T-helper 1 cell (primary cell): ENCODE data around the gene PRKCZ.
A peak's percentile ranks its signal among the peaks of the same experiment; 100 is the strongest.

Experiments
- DNase-seq, 5 donors: peaks; one replicate each; pipeline ENCODE4 v3.0.0-alpha.2; 2012 to 2020

PRKCZ gene

DNA sequence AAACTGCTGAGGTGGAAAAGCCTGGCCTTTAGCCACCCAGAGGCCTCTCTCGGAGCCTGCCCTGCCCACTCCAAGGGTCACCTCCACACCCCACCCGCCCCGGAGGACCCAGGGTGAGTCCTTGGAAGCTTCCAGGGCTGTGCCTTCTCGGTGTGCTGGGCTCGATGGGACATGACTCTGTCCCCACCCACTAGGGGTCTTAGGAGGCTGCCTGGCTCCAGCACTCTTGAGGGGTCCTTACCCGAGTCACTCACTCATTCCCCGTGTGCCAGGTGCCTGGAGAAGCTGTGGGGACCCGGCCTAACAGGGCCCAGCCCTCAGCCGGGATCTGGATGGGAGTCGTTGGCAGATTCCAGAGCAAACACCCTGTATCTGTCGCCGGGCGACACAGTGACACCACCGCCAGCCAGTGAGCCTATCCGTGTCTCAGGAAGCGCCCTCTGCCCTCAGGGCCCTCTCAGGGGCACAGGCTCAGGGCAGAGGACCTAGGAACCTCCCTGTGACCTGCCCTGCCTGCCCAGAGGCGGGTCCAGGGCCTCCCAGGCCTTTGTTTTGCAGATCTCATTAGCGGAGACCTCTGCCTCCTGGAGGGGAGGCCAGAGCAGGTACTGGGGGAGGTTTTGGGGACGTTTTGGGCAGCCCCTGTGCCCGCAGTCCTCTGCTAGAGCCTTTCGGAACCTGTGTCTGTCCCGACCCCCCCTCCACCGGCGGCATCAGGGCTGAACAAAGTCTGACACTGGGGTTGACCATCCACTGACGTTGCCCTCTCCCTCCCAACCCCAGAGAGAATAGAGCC, 3.1 kb upstream of the PRKCZ start:
- DNase-seq, result no peak

DNA sequence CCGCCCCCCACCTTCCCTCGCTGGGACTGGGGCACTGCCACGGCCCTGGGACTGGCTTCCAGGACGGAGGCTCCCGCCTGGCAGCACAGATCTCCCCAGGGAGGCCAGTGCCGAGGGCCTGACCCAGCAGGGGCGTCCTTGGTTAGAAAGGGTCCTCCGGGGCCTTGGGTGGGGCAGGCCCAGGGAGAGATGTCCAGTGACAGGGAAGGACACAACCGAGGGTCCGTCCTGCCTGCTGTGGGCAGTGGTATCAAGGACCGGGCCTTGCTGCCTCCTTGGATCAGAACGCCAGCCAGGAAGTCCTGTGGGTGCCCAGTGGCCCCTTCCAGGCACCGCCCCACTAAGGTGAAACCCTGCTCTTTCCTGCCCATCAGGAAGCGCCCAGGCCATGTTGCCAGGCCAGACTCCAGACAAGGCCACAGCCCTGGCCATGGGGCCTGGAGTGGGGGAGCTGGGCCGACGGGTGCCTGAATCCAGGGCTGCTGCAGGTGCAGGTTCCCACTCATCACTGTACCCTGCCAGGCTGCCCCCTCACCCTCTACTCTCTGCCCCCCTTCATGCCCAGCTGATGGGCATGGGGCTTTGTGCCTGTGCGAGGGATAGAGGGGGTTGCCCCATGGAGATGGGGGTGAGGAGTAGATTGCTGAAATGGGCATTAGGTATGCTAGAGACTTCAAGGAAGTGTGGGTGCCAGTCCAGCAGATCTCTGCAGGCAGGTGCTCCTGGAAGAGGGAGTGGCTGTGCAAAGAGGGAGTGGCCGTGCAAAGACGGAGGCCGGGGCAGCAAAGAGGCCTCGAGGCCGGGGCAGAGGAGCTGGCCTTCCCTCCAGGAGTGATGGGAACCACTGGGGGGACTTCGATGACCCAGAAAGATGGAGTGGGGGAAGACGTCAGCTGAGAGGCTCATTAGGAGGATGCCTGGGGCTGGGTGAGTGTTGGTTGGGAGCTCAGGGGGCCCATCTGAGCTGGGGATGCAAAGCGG, 2.2 kb upstream of the PRKCZ start:
- no peak for DNase-seq

DNA sequence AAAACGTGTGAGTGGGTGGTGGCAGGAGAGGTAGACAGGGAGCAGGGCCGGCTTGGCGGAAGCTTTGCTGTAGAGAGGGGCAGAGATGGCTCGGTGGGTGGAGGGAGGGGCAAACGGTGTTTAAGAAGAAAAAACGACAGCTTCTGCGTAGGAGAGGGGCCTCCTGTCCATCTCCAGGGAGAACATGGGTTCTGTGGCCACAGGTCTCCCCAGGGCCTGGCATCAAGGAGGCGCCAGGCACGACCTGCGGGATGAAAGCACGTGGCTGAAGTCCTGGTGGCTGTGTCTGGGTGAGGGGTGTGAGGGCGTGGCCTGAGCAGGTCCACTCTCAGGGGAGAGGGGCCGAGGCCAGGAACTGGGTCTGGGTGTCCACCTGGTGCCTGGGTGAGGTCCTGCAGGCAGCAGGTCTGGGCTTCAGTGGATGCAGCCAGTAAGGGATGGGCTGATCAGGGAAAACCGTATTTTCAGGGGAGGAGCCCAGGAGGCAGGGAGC, 940 bp upstream of the PRKCZ start:
- DNase-seq, result no peak

DNA sequence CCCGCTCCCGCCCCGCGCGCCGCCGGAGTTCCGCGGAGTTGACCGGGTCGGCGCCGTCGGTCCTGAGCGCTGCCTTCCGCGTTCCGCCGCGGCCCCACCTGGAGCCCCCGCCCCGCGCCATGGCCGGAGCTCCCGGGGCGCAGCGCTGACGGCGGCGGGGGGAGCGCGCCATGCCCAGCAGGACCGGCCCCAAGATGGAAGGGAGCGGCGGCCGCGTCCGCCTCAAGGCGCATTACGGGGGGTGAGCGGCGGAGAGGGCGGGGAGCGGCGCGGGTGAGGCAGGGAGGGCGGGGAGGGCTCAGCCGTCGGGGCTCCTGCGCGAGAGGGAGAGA, 216 bp downstream of the PRKCZ start:
- DNase-seq, result peak in 1 of 5 donors; percentile 46

DNA sequence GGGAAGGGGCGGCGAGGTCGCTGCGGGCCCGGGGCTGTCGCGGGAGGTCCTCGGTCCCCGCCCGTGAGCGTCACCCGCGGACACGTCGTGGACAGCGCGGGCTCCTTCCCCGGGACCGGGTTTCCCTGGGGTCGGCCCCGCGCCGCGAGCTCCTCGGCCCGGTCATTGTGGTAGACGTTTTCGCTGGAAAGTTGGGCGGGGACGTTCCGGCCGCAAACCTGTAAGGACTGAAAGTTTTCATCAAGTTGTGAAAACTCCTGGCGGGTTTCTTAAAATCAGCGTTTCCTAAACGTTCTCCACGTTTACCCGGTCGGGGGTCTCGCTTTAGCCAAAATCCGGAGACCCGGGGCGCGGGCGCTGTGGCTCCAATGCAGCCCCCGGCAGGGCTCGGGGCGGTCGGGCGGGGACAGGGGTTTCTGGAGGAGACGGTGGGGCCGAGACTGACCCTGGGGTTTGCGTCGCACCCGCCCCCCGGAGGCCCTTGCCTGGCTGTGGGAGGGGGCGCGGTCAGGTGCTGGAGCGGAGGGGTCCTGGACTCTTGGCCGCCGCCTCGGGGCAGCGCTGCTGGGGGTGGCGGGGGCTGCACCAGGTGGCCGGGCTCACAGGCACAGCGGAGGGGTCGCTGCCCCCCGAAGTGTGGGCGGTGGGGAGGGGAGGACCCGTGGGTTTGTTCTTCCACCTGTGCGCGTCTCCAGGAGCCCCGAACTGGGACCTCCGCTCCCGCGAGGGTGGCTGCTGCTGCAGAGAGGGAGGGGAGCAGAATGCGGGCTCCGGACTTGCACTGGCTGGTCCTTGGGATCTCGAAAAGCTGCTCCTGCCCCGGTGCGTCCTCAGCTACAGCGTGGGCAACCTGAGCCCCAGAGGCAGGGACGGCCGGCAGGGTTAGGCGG, 827 bp downstream of the PRKCZ start:
- no peak for DNase-seq

DNA sequence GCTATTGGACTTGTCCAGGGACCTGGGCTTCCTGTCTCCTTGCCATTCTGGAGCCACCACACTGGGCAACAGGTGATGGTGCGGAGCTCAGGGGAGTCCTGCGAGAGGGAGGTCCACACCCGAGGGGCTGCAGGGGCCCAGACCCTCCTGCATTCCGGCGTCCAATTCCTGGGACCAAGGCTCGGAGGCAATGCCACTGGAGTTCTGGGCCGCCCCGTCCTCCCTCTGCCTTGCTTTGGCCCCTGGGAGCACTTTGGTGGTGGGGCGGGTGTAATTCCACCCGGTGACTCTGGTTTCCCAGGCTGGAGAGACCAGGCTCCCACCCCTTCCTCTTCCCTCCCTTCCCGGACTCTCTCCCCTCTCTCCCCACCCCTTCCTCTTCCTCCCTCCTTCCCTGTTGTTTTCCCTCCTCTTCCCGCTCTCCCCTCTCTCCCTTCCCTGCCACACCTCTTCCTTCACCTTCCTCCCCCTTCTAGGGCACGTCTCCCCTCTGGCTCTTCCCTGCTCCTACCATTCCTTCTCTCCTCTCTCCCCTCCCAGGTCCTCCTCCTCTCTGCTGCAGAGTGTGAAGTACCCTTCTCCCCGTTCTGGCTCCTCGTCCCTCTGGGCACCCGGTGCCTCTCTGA, 2.0 kb downstream of the PRKCZ start:
- DNase-seq, result no peak

DNA sequence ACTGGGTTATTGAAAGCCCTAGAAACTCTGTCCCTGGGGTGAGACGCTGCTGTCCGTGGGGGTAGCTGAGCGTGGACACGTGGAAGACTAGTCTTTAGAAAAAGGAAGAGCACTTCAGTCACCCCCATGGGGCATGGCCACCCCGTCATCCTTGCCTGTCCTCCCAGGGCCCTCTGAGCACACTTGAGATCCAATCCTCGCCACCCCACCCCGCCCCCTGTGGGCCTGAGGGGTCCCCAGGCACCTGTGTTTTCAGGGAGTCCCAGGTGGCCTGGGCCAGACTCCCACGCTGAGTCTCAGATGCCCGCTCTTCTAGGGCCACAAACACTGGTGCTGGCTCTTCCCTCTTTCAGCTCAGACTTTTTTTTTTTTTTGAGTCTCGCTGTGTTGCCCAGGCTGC, 2.5 kb downstream of the PRKCZ start:
- no peak for DNase-seq

DNA sequence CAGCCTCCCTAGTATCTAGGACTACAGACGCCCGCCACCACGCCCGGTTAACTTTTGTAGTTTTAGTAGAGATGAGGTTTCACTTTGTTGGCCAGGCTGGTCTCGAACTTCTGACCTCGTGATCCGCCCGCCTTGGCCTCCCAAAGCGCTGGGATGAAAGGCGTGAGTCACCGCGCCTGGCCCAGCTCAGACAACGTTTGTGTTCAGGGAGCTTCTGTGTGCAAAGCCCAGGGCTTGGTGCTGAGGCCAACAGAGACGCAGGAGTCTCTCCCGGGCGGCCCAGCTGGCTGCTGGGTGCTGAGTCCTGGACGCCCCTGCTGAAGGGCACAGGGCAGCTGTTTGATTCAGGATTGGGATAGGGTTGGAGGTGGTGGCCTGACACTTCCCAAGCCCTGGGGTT, 3.0 kb downstream of the PRKCZ start:
- DNase-seq, result no peak

DNA sequence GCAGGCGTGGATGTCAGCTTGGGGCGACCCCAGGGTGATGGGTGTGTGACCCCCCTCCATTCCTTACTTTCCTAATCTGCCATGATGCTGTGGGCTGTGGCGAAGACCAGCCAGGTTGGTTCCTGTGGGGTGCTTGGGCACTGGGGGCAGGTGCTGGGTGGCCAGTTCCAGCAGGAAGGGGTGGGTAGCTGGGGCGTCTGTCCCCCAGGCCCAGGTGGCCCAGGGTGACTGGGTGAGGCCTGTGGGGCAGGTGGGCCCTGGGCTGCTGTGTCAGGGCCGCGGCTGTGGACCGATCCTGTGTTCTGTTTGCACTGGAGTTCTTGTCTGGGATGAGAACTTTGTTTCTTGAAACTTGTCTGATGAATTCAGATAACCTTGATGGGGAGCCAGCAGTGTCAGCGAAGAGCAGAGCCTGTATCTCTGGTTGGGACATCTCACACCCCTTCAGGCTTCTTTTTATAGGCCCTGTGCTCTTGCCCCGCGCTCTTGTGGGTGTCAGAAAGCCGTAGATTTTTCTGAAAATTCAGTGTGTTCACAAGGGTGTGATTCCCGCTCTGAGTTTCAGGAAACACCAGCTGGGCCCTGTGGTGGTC, 3.7 kb downstream of the PRKCZ start:
- no peak for DNase-seq

DNA sequence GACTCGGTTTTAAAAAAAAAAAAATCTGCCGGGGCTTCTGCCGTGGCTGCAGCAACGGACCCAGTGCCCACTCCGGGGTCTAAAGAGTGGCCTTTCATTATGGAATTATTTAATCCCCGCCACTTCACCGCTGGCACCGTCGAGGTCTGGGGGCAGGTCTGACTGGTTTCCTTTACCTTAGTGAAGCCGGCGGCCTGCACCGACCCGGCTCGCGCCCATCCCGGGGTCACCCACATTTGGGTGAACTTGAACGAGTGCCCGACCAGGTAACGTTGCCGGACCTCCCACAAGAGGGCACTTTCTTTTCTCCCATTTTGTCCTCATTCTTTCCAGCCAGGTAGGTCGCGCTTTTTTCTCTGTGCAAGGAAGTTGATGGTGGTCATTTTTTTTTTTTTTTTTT, 4.3 kb downstream of the PRKCZ start:
- no peak for DNase-seq

DNA sequence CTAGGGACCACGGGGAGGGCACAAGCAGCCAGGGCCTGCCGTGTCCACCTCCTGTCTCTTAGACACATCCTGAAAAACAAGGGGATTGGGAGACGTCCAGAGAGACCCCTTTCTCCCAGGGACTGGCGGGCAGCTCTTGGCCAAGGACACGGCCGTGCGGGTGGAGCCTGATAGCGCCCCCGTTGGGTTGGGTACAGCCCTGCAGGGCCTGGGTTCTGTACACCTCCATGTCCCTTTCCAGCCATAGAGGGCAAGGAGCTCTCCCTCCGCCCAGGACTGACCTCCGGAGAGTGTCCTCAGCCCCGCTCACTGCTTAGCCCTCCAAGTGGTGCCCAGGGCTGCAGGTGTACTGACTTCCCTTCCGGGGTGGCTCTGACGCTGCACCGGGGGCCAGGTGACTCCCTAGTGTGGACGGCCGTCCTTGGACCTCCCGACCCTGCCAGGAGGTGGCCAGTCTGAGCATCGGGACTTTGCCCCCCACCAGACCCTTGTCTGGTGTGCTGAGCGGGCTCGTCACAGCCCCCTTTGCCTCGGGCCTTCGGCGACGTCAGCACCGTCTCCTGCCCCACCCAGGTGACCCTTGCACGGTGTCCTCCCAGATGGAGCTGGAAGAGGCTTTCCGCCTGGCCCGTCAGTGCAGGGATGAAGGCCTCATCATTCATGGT, 5.8 kb downstream of the PRKCZ start:
- no peak for DNase-seq

DNA sequence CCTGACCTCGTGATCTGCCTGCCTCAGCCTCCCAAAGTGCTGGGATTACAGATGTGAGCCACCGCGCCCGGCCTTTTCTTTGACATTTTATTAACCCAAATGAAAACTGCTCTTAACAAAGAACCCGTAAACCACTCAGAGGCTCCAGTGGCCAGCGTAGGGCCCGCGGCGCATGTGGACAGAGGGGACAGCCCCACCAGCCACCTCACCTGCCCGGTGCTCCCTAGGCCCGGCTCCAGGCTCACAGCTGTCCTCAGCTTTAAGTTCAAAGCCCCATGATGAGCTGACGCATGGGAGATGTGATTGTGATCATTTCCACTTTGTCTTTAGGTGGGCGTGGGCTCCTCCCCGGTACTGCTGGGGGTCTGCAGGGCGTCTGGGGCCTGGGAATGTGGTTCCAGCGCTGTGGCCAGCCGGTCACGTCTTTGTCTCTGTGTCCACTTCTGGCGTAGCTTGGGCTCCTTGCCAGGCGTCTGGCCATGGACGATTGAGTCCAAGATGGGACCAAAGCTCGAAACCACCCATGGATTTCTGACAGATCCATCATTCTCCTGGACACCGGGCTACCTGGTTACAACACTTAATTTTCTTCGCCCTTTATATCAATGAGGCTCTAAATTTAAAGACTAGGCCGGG, 6.9 kb downstream of the PRKCZ start:
- no peak for DNase-seq

DNA sequence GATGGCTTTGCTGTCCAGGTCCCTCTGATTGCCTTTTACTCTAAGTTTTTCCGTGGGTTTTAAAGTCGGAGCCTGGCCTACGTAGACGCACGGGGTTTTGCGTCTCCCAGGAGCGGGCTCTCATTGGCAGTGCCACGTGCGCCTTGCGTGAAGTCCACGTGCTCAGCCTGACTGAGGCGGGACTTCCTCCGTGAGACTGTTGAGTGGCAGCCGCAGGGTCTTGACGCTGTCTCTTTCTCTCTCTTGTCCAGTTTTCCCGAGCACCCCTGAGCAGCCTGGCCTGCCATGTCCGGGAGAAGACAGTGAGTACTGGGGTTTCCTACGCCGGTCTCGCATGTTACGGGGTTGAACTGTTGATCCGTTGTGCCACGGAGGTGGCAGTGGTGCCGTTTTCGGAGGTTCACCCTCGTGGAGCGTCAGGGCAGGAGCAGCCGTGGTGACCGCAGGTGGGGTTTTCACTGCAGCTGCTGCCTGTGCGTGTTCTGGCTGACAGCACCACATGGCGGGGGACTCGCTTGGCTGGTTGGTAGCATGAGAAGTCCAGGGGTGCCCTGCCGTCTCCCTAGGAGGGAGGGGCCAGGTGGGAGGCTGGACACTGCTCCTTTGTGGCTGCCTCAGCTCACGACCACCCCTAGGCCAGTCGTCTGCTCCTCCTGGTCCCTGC, 9.2 kb downstream of the PRKCZ start:
- DNase-seq, result no peak

DNA sequence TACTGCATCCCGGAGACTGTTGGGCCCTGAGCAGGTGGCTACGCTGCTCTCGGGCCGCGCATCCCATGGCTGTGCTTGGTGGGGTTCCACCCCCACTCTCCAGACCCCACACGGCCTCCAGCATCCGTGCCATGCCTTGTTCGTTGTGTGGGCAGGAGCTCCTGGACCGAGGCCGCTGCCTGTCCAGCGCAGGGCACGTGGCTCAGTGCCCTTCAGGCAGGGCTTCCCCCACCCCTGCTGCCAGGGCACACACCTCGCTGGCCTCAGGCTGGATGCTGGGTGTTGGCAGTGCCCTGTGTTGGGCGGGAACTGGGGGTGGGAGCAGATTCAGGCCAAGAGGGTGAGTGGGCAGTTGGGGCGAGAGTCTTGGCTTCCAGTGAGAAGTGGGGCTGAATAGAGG, 9.9 kb downstream of the PRKCZ start:
- DNase-seq, result no peak

DNA sequence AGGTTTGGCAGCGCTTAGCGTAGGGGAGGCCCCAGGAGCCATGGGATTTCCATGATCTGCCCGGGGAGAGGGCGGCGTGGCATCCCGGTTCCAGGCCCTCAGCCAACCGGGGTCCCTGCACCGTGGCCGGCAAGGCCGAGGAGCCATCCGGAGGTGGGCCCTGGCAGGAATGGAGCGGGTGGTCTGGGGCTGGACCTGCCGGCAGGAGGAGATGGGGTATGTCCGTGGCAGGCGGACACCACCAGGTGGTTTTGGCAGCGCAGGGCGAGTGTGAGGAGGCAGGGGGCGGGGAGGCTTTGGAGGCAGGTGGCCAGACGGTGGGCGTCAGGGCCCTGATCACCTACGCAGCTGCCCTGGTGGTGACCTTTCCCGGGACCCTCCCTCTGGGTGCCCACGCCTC, 10.3 kb downstream of the PRKCZ start:
- DNase-seq, result no peak

DNA sequence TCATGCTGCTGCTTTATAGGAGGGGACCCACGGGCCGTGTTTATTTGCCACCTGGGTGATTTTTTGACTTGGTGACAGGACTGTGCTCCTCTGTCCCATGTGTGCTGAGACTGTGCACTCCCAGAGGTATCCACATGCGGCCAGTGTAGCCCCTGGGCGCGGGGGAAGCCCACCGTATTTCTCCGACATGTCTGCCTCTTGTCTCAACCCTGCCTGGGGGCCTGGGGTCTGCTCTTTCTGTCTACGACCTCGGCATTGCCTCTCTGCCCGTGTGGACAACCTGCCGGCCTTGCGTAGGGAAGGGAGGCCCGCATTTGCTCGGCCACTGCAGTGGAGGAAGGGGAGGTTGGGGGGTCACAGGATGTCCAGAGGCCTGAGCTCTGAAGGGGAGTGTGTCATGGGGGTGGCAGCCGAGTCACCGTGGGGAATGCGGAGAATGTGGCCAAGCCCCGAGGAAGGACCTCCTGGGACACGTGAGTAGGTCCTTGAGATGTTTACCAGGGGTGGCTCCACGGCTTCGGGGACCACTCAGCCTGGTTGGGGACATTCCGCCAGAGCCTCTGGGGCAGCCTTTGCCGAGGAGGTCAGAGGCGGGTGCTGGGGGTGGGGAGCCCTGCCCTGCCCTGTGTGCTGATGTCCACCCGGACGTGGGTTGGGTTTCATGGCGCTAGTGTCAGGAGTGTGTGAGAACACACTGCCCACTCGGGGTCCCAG, 11.0 kb downstream of the PRKCZ start:
- DNase-seq, result no peak

DNA sequence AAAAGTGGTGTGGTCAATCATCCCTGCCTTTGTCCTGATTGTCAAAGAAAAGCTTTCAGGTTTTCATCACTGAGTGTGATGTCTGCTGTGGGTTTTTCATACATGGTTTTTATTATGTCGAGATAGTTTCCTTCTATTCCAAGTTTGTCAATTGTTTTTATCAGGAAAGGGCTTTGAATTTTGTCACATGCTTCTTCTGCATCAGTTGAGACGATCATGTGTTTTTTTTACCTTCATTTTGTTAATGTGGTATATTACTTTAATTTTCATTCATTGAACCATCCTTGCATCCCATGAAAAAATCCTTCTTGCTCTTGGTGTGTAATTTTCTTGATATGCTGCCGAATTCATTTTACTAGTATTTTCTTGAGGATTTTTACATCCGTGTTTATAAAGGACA, 15.5 kb downstream of the PRKCZ start:
- no peak for DNase-seq

DNA sequence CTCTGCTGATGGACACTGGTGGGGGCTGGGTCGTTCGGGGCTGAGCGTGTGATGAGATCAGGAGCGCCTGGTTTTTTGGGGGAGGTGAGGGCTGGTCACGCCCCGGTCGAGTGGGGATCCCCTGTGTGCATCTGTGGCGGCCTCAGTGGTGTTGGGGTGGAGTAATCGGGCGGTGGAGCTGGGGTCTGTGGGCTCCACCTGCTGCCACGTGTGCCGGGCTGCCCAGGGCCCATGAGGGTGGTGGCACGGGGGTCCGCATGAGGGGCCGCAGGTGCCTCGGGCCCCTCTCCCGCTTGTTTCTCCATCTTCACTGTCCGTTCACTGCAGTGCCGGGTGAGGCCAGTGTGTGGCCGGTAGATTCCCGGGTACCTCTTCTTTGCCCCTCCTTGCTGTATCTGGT, 17.2 kb downstream of the PRKCZ start:
- DNase-seq, result no peak

DNA sequence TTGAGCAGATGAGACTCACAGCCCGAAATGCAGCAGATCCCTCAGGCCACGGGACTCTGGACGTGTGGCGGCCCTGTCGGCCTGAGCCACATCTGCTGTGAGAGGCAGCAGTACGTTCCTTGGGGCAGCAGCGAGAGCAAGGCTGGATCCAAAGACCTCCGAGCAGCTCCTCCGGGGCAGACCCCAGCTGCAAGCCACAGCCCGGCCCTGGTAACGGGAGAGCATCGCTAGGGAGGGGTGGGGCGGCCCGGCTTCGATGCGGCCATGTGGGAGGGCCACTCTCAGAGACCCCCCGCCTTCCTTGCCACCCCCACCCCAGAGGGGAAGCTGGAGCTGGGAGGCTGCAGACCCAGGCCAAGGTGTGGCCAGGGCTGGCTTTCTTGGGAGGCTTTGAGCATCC, 17.8 kb downstream of the PRKCZ start:
- no peak for DNase-seq

DNA sequence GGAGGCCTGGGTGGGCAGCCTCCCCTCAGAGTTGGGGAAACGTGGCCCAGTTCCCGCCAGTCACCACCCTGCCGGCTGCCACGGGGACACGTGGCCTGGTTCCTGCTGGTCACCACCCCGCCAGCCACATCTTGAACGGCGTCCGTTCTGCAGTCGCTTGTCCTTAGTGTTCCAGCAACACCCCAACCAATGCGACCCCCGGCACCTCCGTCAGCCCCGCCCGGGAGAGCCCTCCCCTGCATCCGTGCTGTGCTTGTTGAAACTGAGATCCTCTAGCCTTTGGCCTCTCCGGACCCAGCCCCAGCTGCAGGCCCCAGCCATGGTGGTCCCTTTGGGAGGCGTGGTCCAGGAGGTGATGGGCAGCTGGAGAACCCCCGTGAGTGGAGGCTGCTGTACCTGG, 18.7 kb downstream of the PRKCZ start:
- DNase-seq, result no peak
